SU-DHL-6 (cell line): Measurements from ENCODE around the gene ARFGAP3.

ENCODE experiments used
- H2AFZ ChIP-seq: fragments of 200-600 bp; sonication (generic); 2 replicates; pipeline ENCODE4 v1.6.1; 2014; ENCODE audit warnings: low read depth, mild to moderate bottlenecking, moderate library complexity, mixed read lengths, antibody characterized with exemption, low read length; ENCODE audit not compliant: severe bottlenecking
- H3F3A ChIP-seq: fragments of 200-600 bp; shearing (Covaris generic); 2 replicates; pipeline ENCODE4 v1.6.0; 2016; ENCODE audit warnings: antibody characterized with exemption, mild to moderate bottlenecking; ENCODE audit not compliant: insufficient read depth
- H3K27ac ChIP-seq: fragments of 200-600 bp; sonication (generic); 2 replicates; pipeline ENCODE4 v1.5.1; 2016; ENCODE audit warnings: low read depth, mild to moderate bottlenecking, low read length, moderate library complexity, mixed read lengths
- H3K27me3 ChIP-seq: fragments of 200-600 bp; sonication (generic), shearing (Covaris generic); 2 replicates; pipeline ENCODE4 v1.6.0; 2014; ENCODE audit warnings: mild to moderate bottlenecking, low read length
- H3K36me3 ChIP-seq: fragments of 200-600 bp; sonication (generic); 2 replicates; pipeline ENCODE4 v1.6.1; 2014; ENCODE audit warnings: mild to moderate bottlenecking, low read length, mixed read lengths
- H3K4me2 ChIP-seq: fragments of 300-600, 200-600 bp; shearing (Covaris generic), sonication (generic); 2 replicates; pipeline ENCODE4 v1.6.0; 2014; ENCODE audit warnings: low read length, low read depth, mild to moderate bottlenecking; ENCODE audit not compliant: poor library complexity, severe bottlenecking
- H3K4me3 ChIP-seq: fragments of 200-600 bp; sonication (generic); 2 replicates; pipeline ENCODE4 v1.5.1; 2014; ENCODE audit warnings: antibody characterized with exemption, low read length, mild to moderate bottlenecking, mixed read lengths; ENCODE audit not compliant: insufficient read depth, poor library complexity, severe bottlenecking
- H3K79me2 ChIP-seq: fragments of 200-600 bp; sonication (generic); 2 replicates; pipeline ENCODE4 v1.6.1; 2014; ENCODE audit warnings: mild to moderate bottlenecking, low read length, moderate library complexity; ENCODE audit not compliant: insufficient read depth
- H3K9ac ChIP-seq: fragments of 200-600 bp; sonication (generic); 2 replicates; pipeline ENCODE4 v1.7.0; 2014; ENCODE audit warnings: mild to moderate bottlenecking, low read length
- H3K9me2 ChIP-seq: fragments of 200-600 bp; sonication (generic); replicated peaks from 2 replicates; pipeline ENCODE4 v1.6.1; 2014; ENCODE audit warnings: low read length; ENCODE audit not compliant: insufficient read depth
- H3K9me3 ChIP-seq: fragments of 200-600 bp; sonication (generic); 2 replicates; pipeline ENCODE4 v1.6.1; 2014; ENCODE audit warnings: low read length, mixed read lengths; ENCODE audit not compliant: insufficient read depth
- H4K20me1 ChIP-seq: fragments of 200-600 bp; sonication (generic); 2 replicates; pipeline ENCODE4 v1.6.1; 2014; ENCODE audit warnings: low read depth, mild to moderate bottlenecking, antibody characterized with exemption, low read length, moderate library complexity, mixed read lengths
- EZH2phosphoT487 ChIP-seq: fragments of 200-600 bp; sonication (generic), shearing (Covaris generic); conservative IDR thresholded peaks from 2 replicates; pipeline ENCODE4 v1.6.1; 2018; ENCODE audit warnings: mild to moderate bottlenecking, antibody characterized with exemption, low read length, moderate library complexity, mixed read lengths
- TF ChIP-seq, protein P1 (sequence below): fragments of 200-600 bp; sonication (generic); IDR thresholded peaks from one replicate; pipeline ENCODE4 v1.5.1; 2017; ENCODE audit warnings: antibody characterized with exemption, mild to moderate bottlenecking, low read length, moderate library complexity; ENCODE audit not compliant: insufficient read depth, poor library complexity, severe bottlenecking

The ARFGAP3 gene

DNA sequence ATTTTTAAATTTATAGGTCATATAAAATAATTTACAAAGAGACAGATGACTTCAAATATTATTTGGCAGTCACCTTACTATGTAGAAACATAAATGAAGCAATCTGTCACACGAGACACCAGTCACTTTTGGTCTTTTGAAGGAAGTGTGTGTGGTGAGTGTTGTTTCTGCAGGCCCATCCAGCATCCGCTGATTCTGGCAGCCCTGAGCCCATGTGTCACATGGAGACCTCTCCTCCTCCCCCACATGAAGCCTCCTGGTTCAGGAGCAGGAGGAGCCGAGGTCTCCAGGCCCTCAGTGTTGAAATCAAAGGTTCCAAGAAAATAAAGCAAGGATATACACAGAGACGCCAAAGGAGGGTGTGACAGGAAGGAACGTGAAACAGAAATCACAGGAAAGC is 60.1 kb downstream of the ARFGAP3 start:
- Histone ChIP-seq H3K9me2 (no peaks in the 10 kb centered on the region), H3K4me3 (no peak overlapping the region), H3F3A (peaks cover 3% of the 10 kb centered on the region; the same call in 1 of the 2 replicates), H4K20me1 (no peaks in the 10 kb centered on the region), H3K9me3 (no peaks in the 10 kb centered on the region), H3K4me2 (no peak overlapping the region), H3K27ac (no peak overlapping the region), H3K36me3 (no peaks in the 10 kb centered on the region), H2AFZ (no peak overlapping the region), H3K27me3 (no peaks in the 10 kb centered on the region), H3K79me2 (no peaks in the 10 kb centered on the region), H3K9ac (no peak overlapping the region)
- no peak for TF ChIP-seq EZH2phosphoT487
- TF ChIP-seq, protein P1, sequence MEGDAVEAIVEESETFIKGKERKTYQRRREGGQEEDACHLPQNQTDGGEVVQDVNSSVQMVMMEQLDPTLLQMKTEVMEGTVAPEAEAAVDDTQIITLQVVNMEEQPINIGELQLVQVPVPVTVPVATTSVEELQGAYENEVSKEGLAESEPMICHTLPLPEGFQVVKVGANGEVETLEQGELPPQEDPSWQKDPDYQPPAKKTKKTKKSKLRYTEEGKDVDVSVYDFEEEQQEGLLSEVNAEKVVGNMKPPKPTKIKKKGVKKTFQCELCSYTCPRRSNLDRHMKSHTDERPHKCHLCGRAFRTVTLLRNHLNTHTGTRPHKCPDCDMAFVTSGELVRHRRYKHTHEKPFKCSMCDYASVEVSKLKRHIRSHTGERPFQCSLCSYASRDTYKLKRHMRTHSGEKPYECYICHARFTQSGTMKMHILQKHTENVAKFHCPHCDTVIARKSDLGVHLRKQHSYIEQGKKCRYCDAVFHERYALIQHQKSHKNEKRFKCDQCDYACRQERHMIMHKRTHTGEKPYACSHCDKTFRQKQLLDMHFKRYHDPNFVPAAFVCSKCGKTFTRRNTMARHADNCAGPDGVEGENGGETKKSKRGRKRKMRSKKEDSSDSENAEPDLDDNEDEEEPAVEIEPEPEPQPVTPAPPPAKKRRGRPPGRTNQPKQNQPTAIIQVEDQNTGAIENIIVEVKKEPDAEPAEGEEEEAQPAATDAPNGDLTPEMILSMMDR, result no peak

DNA sequence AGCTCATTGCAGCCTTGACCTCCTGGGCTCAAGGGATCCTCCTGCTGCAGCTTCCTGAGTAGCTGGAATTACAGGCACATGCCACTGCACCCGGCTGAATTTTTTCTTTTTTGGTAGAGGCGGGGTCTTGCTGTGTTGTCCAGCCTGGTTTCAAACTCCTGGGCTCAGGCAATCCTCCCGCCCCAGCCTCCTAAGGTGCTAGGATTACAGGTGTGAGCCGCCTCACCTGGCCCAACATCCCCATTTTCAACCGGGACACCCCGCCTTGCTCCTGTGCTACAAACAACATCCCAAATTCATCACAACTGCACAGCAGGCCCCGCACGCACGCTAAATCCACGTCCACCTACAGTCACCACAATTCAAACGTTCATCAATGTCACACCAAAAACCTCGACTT is 61.0 kb downstream of the ARFGAP3 start:
- Histone ChIP-seq H3K27ac (no peak overlapping the region), H3K79me2 (no peaks in the 10 kb centered on the region), H3K4me2 (no peak overlapping the region), H3K36me3 (no peaks in the 10 kb centered on the region), H3F3A (peaks cover 3% of the 10 kb centered on the region; the same call in 1 of the 2 replicates), H4K20me1 (no peaks in the 10 kb centered on the region), H3K27me3 (no peaks in the 10 kb centered on the region), H3K9me2 (no peaks in the 10 kb centered on the region), H2AFZ (no peak overlapping the region), H3K4me3 (no peak overlapping the region), H3K9me3 (no peaks in the 10 kb centered on the region), H3K9ac (no peak overlapping the region)
- TF ChIP-seq, protein P1, result no peak
- TF ChIP-seq EZH2phosphoT487, result no peak

DNA sequence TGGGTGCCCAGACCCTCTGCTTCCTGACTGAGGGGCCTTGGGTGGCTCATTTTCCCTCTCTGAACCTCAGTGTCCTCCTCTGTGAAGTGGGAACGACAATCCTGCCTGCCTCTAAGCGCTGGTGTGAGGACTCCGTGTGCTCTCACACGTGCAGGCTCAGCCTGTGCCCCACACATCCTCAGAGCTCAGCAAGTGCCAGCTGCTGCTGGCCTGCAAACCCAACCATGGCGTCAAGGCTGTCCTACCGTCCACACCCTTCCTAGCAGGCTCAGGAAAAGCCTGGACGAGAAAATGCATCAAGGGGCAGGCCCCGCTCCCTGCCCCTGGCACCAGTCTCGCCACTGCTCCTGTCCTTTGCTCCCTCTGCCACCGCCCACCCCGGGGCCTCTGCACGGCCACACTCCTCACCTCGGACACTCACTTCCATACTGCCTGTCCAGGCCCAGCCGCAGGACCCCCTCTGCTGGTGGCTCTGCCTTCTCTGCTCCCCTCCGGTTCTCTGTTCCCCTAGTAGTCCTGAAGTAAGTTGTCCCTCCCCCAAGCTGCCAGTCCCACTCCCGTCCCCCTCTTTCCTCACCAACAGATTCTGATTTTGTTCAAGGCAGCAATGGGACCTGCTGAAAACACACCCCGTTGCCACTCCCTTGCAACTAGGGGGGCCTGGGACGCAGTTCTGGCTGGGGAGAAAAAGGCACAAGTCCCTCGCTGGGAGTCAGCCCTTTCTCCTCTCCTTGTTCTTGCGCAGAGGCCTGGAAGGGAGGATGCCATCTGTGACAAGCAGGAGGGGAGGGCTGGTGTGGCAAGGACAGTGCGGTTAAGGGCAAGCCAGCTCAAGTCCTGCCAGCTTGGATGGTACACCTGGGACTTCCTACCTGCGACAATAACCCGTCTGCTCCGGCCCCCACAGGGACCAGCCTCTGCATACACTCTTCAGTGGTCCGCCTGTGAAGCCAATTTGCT is 62.2 kb downstream of the ARFGAP3 start:
- Histone ChIP-seq H3K36me3 (no peaks in the 10 kb centered on the region), H3F3A (peaks cover 3% of the 10 kb centered on the region; the same call in 1 of the 2 replicates), H3K9me3 (no peaks in the 10 kb centered on the region), H4K20me1 (no peaks in the 10 kb centered on the region), H3K27me3 (no peaks in the 10 kb centered on the region), H3K4me3 (no peak overlapping the region), H3K9ac (no peak overlapping the region), H3K9me2 (no peaks in the 10 kb centered on the region), H3K79me2 (no peaks in the 10 kb centered on the region), H3K27ac (no peak overlapping the region), H3K4me2 (no peak overlapping the region), H2AFZ (no peak overlapping the region)
- TF ChIP-seq, protein P1, result no peak
- TF ChIP-seq EZH2phosphoT487, result no peak
